Stimulated activated CD8-positive, alpha-beta memory T cell treated with anti-CD3 and anti-CD28 coated beads, Interleukin-2, amount 100 ng/mL, for 48 hours (primary cell): ENCODE data around the gene LMF2.

Source experiments
- DNase-seq, 2 donors: peaks; one replicate each; pipeline ENCODE4 v3.0.0-alpha.2; 2020; ENCODE audit warnings: low read depth in 2 of 2

Gene LMF2

DNA sequence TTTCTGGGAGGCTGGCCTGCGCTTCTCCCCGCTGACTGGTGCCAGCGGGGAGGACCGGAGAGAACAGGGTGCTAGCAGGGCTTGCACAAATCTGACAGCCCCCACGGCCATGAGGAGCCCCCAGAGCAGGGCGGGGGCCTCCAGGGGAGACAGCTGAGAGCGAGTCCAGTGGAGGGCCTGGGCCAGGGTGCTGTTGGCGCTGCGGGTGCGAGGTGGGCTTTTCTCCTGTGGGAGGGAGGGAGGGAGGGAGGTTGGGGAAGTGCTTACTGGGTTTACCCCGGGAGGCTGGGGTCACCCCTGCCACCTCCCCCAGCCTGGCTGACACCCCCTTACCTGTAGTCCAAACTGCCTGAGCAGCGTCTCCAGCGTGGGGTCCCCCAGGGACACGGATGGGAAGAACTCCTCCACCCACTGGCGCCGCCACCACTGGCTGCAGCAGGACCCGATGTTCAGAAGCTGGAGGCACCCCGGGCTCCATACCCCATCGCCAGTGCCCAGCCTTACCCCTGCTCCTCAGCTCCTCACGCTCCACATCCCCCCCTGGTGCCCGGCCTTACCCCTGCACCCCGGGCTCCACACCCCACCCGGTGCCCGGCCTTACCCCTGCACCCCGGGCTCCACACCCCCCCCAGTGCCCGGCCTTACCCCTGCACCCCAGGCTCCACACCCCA is 3.9 kb downstream of the LMF2 start:
- DNase-seq: no peak

DNA sequence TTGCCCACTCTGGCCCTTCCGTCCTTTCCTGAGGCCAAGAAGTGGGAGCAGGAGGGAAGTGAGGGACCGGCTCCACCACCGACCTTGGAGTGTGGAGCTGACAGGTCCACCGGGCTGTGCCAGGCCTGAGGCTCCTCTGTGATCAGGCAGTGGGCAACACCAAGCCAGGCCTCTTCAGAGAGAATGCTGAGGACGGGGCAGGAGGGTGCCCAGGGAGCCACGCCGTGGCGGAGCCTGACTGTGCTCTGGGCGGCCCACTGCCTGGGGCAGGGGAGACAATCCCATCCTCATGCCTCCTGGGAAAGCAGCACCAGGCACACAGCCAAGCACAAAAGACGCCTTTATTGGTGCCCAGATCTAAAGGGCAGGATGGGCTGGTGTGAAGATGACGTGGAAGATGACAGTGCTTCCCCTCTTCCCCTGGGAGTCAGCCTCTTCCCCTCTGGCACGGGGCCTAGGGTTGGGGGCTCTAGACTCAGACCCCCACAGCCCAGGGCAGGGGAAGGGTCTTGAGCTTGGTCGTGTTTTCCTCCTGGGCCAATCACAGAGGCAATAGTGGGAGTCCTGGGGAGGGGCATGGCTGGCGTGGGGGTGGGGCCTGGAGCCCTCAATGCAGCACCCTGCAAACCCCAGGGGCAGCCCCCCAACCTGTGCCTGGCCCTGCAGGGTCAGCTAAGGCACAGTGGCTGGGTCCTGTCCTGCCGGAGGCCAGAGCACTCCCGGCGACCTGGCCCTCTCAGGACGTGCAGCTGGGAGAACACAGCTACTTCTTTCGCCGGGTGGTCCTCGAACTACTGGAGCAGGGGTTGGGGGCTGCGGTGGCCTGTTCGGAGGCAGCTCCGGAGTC is 4.7 kb downstream of the LMF2 start:
- no peak for DNase-seq

DNA sequence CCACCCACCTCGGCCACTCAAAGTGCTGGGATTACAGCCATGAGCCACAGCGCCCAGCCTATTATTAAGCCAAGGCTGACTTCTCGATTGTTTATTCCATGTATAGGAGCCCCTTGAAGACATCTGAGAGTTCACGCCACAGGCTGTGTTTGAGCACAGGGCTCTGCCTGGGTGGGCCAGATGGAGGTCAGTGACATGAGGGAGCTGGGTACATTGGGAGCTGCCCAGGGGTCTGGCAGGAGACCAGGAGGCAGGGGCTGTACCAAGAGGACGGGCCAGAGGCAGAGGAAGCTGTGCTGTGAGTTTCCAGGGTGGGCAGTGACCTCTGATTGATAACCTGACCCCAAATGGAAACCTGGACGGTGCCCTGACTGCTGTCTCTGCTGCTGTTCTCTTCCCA is 5.4 kb downstream of the LMF2 start:
- no peak for DNase-seq

DNA sequence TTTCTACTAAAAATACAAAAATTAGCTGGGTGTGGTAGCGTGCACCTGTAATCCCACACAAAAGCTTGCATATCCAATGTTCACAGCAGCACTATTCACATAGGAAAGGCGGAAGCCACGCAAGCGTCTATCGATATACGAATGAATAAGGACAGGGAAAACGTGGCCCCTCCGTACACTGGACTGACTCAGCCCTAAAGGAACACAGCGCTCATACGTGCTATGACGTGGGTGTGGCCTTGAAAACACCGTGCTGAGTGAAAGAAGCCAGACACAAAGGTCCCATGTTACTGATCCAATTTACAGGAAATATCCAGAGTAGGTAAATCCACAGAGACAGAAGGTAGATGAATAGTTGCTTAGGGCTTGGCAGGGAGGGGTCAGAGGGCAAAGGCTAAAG is 7.0 kb downstream of the LMF2 start:
- no peak for DNase-seq

DNA sequence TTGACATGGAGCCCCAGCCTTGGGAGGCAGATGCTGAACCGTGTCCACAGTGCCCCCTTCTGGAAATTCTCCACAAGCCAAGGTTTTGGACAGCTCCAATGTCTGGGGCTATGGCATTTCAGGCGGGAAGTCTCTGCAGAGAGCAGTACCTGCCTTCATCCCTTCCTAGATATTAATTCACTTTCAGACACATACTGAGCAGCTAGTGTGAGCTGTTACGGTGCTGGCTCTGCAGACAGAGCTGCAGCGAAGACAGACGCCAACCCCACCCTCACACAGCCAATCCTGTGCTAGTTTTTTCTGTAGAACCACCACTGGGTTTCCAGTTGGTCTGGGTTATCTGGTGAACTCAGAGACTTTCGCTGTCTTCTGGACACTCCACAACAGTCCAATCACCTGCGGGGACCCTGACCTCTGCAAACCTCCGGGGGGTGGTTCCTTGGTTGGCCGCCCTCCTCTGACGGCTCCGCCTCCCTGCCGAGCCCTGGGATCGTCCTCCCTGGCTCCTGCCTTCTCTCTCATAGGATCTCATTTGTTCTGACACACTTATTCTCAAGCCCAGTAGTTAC is 9.1 kb downstream of the LMF2 start:
- peak; percentile 51 to 58 for DNase-seq

DNA sequence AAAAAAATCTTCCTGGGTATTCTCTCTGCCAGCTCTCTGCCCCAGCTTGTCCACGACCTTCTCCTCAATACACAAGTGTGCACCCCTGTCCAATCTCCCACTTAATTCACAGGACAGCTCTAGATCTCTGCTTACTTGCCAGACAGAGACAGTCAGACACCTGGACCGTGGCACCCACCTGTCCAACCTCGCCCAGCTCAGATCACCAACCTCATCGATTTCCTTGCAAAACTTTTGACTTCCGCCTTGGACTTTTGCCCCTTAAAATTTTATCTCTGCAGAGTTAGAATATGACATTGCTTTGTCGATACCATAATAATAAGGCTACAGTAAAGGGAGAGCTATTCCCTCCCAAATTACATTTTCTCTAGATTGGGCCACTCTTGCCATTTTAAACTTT is 10.4 kb downstream of the LMF2 start:
- DNase-seq: no peak

DNA sequence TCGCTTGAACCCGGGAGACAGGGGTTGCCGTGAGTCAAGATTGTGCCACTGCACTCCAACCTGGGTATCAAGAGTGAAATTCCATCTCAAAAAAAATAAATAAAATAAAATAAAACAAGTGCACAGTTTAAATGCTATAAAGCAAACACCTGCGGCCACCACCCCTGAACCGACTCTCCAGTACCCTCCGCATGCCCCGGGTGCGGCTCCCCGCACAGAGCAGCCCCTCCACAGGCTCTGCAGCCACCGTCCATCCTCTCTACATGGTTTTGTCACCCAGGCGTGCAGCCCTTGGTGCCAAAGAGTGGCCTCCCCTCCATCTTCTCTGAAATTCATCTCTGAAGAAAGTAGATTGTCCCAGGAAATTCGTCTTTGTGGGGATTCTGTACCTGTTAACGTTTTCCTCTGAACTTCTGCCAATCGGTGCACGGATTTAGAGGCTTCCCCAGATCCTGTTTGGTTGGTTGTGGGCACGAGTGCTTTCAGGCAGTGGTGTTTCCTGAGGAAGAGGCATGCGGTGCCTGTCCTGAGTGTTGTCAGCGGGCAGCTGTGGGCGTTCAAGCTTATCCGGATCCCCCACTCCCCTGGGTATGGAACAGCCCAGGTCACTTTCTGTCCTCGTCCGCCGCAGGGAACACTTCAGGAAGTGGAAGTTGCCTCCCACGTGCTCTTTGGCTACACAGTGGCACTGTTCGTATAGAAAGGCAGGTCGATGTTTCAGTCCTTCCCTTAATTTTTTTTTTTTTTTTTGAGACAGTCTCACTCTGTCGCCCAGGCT is 16.8 kb downstream of the LMF2 start:
- DNase-seq: no peak

DNA sequence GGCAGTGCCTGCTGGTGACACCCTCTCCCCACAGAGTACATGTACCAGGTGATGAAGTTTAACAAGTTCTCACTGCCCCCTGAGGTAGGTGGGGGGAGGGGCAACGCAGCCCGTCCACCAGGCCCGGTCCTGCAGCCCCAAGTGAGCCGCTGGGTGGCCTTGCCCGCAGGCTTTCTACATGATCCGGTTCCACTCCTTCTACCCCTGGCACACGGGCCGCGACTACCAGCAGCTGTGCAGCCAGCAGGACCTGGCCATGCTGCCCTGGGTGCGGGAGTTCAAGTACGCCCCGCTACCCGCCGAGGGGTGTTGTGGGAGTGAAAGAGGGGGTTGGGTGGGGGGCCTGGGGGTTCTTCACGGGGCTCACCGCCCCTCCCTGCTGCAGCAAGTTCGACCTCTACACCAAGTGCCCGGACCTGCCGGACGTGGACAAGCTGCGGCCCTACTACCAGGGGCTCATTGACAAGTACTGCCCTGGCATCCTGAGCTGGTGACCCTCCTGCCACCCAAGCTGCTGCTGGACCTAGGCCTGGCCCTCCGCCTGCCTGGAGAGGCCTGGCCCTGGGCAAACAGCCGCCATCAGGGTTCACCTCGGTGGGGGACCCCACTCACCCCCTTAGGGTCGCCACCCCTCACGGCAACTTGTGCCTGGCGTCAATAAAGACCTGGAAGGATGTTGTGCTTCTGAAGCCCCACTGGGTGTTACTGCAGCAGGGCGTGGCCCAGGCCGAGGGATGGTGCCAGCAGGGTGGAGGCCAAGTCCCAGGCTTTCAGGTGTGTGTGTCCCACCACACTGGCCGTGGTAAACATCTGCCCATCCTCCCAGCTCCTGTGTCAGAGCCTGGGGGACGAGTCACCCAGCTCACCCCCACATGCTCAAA is 17.9 kb downstream of the LMF2 start:
- DNase-seq: no peak

DNA sequence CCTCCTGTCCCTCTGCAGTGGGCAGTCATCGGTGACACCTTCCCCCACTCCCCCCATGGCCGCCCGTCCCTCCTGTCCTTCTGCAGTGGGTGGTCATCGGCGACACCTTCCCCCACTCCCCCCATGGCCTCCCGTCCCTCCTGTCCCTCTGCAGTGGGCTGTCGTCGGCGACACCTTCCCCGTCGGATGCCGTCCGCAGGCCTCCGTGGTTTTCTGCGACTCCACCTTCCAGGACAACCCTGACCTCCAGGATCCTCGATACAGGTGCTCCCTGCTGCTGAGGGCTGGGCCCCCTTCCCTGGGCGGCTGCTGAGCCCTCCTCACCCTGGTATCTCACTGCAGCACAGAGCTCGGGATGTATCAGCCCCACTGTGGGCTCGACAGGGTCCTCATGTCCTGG is 18.6 kb downstream of the LMF2 start:
- DNase-seq: no peak

DNA sequence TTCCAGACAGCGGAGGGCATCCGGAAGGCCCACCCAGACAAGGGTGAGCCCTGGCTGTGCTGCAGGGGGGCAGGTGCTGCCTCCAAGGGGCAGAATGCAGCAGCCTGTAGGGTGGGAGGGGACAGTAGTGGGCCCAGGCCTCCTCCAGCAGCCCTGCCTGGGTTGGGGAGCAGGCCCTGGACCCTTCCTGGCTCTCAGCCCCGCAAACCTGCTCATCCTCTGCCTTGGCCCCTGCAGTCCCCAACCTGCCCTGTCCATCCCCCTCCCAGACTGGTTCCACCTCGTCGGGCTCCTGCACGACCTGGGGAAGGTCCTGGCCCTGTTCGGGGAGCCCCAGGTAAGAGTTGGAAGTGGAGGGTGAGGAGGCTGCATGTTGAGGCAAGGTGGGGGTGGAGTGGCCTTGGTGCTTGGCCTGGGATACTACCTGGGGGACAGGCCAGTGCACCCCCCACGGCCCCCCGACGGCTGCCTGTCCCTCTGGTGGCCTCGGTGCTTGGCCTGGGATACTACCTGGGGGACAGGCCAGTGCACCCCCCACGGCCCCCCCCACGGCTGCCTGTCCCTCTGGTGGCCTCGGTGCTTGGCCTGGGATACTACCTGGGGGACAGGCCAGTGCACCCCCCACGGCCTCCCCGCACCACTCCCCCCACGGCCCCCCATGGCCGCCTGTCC is 19.4 kb downstream of the LMF2 start:
- DNase-seq: no peak

DNA sequence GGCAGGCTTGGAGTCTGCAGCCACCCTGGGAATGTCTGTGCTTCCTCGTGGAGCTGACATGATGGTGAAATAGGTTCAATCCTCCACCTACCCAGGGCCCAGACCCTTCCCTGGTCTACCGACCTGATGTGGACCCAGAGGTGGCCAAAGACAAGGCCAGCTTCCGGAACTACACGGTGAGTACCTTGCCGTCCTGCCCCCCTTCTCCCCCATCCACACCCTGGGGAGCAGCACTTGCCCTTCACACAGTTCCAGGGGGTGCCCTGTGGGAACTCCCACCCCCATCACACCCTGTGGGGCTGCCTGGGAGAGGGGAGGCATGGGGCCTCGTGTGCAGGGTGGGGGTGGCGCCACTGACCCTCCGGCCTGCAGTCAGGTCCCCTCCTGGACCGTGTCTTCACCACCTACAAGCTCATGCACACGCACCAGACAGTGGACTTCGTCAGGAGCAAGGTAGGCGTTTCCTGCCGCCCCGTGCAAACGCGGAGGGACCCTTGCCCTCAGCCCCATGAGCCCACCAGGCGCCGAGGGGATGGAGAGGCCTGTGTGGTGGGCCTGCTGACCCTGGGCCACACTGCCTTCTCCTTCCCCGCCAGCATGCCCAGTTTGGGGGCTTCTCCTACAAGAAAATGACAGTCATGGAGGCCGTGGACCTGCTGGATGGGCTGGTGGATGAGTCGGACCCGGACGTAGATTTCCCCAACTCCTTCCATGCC is 20.1 kb downstream of the LMF2 start:
- no peak for DNase-seq

DNA sequence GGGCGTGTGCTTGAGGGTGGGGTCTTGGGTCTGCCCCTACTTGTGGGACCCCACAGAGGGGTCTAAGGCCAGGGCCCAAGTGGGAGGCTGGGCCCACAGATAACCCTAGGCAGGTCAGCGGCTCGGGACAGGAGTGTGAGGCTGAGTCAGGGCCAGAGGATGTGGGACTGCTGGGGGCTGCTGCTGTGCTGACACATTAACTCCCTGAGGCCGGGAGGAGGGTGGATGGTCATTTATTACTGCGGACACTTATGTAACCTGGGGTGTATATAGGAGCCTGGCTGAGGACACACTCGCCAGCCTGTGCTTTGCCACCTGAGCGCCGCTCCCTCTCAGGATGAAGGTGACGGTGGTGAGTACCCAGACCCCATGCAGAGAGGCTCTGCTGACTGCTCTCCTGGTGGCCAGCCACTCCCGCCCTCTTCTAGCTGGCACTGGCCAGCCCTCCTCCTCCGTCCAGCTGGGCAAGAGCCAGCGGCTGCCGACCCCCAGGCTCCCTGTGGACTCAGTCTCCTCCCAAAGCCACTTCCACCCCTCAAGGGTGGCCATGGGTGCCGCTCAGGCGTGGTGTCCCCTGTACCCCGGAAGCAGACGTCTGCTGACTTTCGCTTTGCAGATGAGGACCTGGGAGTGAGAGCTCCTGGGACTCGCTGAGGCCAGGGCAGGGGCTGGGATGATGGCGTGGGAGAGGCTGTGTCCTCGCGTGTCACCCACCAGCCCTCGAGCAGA is 20.8 kb downstream of the LMF2 start, which contains the start of gene MIOX:
TSS of gene MIOX (plus strand) at position 299 of the 729 bp plus-strand sequence. CDS start at position 338, 39 bp downstream.
- no peak for DNase-seq

DNA sequence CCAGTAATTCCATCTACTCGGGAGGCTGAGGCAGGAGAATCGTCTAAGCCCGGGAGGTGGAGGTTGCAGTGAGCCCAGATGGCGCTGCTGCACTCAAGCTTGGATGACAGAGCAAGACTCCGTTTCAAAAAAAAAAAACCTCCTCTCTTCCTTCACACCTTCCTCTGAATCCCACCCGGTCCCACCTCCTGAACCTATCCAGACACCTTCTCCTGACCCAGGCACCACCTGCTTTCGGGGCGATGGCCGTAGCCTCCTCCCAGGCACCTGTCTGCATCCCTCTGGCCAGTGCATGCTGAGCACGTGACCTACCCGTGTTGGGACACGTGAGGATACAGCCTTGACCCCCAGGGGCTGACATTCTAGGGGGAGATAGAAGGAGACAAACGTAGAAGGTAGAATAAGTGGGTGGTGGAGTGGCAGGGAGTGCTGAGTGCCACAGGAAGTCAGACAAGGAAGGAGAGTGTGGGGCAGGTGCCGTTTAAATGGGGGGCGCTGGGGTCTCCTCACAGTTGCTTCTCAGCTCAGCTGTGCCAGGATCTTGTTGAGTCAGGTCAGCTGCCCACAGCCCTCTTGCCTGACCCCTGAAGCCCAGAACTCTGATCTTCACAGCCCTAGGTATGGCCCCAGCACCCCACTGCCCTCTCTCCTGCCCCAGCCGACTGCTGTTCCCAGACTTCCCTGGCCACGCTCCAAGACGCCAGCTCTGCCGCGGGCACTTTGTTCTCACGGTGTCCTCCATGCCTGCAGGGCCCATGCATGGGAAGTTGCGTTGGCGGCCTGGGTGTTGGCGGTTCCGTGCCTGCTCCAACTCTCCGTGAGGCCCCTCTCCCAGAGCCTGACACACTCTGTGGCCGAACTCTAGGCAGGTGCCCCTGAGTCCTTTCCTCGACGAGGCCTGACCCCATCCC is 22.0 kb downstream of the LMF2 start:
- no peak for DNase-seq

DNA sequence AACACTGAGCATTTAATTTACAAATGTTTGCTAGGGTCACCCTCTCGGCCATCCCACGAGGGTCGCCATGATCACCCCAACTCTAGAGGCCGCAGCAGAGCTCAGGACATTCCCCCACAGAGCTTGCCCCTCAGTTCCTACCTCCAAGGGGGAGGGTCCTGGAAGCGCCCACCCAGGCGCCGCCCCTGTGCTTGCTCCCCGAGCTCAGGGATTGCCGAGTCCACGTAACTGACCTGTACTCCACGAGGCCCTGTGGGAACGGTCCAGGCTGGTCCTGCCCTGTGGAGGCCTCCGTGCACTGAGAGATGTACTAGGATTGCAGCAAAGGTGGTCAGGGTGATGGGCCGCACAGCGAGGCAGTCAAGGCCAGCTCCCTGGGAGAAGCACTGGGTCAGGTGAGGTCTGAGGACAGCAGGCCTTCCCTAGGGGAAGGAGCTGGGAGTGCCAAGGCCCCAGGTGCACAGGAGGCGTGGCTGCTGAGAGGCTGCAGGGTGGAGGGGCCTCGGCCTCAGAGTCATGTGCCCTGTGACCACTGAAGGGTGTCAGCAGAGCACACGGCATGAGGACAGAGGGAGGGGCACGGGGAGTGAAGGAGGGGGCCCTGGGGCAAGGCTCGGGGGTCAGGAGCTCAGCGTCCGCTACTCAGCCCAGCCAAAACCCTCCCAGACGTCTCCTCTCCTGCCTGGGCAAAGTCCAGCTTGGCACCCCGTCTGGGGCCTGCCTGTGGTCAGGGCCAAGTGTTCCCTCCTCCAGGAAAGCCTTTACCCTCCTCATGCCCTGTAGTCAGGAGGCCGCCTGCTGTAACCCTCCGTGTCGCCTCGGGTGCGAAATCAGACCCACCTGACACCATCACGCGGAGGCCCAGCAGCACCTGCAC is 23.3 kb downstream of the LMF2 start:
- no peak for DNase-seq

DNA sequence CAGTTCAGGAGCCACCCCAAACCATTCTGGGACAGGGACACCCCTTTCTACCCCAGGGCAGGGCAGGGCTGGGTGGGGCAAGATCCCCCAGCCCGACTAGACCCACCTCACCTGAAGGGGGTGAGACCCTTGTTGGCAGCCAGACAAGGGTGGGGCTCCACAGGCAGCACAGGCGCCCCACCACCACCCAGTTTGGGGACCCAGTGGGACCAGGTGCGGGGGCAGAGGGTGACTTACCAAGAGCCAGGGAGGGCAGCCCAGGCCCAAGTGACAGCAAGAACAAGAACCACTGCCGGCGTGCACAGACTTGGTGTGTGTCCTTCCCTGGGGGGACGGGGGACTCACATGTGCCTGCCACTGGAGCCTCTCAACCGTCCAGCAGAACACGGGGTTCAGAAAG is 23.9 kb downstream of the LMF2 start:
- no peak for DNase-seq

DNA sequence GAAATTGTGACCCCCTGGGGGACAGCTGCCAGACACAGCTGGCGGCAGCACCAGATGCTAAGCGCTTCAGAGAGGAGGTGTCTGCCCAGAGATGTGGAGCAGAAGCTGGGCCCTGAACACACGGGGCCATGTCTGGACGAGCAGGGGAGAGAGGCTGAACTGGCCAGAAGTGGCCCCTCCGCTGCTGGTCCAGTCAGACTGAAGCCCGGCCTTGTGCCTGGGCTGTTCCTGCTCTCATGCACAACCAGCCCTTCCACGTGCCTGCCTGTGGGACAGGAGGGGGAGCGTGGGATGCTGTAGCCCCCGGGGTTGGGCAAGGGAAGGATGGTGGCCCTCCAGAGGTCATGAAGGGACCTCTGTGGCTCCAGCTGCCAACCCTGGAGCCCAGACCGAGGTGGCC is 24.4 kb downstream of the LMF2 start:
- DNase-seq: no peak
